Activated naive CD4-positive, alpha-beta T cell treated with anti-CD3 and anti-CD28 coated beads, Interleukin-2, amount 50 U/mL, for 24 hours (primary cell): ENCODE measurements around the gene DLGAP4.

Source experiments
- H3K27ac Mint-ChIP-seq: one replicate; pipeline ENCODE4 v1.8.0; 2021; ENCODE audit warnings: mild to moderate bottlenecking, mixed read lengths
- H3K27me3 Mint-ChIP-seq: one replicate; pipeline ENCODE4 v1.8.0; 2021; ENCODE audit warnings: mixed read lengths
- H3K36me3 Mint-ChIP-seq: one replicate; pipeline ENCODE4 v1.8.0; 2021; ENCODE audit warnings: mixed read lengths
- H3K4me1 Mint-ChIP-seq: one replicate; pipeline ENCODE4 v1.8.0; 2021; ENCODE audit warnings: mixed read lengths
- H3K4me3 Mint-ChIP-seq: one replicate; pipeline ENCODE4 v1.8.0; 2021; ENCODE audit warnings: mild to moderate bottlenecking, mixed read lengths
- H3K9me3 Mint-ChIP-seq: one replicate; pipeline ENCODE4 v1.8.0; 2021; ENCODE audit warnings: mixed read lengths

Gene DLGAP4

GRCh38 chr20:36298795-36299339, 7.3 kb upstream of the DLGAP4 start:
- Mint-ChIP-seq H3K27me3 (peaks cover 44% of the 10 kb centered on the region), H3K9me3 (no peaks in the 10 kb centered on the region), H3K27ac (no peak overlapping the region), H3K36me3 (no peaks in the 10 kb centered on the region), H3K4me3 (no peak overlapping the region), H3K4me1 (no peaks in the 10 kb centered on the region)

DNA sequence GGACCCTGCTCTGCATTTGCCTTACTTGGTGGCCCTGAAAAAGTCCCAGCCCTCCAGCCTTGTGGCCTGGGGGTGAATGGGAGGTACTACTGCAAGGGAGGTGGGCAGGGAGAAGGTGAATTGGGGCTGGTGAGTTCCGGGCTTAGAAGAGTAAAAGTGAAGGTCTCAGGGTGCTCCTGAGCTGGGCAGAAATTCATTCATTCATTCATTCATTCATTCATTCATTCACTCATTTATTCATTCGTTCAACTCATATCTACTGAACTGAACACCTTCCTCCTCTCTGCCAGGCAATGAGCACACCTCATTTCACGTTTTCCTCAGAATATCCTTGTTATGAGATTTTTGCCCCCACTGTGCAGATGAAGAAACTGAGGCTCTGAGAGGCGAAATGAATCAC, 6.7 kb upstream of the DLGAP4 start:
- Mint-ChIP-seq H3K27me3 (peaks cover 48% of the 10 kb centered on the region), H3K27ac (no peak overlapping the region), H3K4me3 (no peak overlapping the region), H3K4me1 (no peaks in the 10 kb centered on the region), H3K9me3 (no peaks in the 10 kb centered on the region), H3K36me3 (no peaks in the 10 kb centered on the region)

GRCh38 chr20:36301359-36302119, 4.6 kb upstream of the DLGAP4 start:
- no peaks in the 10 kb centered on the region for H3K9me3 Mint-ChIP-seq
- H3K27me3 Mint-ChIP-seq: peaks cover 51% of the 10 kb centered on the region
- no peak overlapping the region for H3K4me3 Mint-ChIP-seq
- peaks cover 3% of the 10 kb centered on the region for H3K4me1 Mint-ChIP-seq
- no peaks in the 10 kb centered on the region for H3K36me3 Mint-ChIP-seq
- no peak overlapping the region for H3K27ac Mint-ChIP-seq

- H3K27ac Mint-ChIP-seq: no peak overlapping the region
- H3K4me1 Mint-ChIP-seq: peaks cover 3% of the 10 kb centered on the region
- H3K27me3 Mint-ChIP-seq: peaks cover 46% of the 10 kb centered on the region
- no peak overlapping the region for H3K4me3 Mint-ChIP-seq
- H3K9me3 Mint-ChIP-seq: no peaks in the 10 kb centered on the region
- H3K36me3 Mint-ChIP-seq: no peaks in the 10 kb centered on the region
Measured at GRCh38 chr20:36303020-36303595, 3.0 kb upstream of the DLGAP4 start.

GRCh38 chr20:36303831-36304230, 2.3 kb upstream of the DLGAP4 start:
- Mint-ChIP-seq H3K27me3 (peaks cover 47% of the 10 kb centered on the region), H3K9me3 (no peaks in the 10 kb centered on the region), H3K4me1 (peaks cover 3% of the 10 kb centered on the region), H3K36me3 (no peaks in the 10 kb centered on the region), H3K27ac (no peak overlapping the region), H3K4me3 (no peak overlapping the region)

DNA sequence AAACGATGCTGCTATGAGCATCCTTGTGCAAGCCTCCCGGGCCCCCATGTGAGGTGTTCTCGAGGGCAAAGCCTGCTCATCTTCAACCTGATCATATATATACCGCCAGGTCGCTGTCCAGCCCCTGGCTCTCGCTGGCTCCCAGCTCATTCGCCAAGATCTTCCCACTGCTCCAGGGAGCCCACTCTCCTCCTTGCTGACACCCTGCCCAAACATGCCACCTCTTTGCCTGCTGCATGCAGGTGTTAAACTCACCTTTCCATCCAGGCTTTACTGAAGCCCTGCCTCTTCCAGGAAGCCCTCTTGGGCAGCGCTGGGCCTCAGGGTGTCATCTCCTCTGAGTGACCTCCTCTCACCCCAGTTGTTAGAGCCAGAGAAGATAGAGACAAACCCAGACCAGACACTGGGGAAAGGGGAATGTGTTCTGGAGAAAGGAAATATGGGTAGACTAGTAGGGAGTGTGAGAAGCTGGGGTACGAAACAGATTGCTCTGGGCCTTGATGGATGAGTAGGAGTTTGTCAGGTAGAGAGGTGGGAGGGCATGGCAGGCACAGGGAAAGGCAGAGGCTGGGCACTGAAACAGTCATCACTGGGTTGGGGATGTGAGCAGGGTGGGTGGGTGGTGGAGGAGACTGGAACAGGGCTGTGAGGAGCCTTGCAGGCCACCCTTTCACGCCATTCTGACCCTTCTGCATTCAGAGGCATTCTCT, 1.2 kb upstream of the DLGAP4 start:
- peak overlapping the region; percentile 84 for H3K4me3 Mint-ChIP-seq
- H3K27ac Mint-ChIP-seq: peak overlapping the region; percentile 0
- no peaks in the 10 kb centered on the region for H3K9me3 Mint-ChIP-seq
- peaks cover 3% of the 10 kb centered on the region for H3K4me1 Mint-ChIP-seq
- H3K27me3 Mint-ChIP-seq: peaks cover 51% of the 10 kb centered on the region
- peaks cover 1% of the 10 kb centered on the region for H3K36me3 Mint-ChIP-seq

DNA sequence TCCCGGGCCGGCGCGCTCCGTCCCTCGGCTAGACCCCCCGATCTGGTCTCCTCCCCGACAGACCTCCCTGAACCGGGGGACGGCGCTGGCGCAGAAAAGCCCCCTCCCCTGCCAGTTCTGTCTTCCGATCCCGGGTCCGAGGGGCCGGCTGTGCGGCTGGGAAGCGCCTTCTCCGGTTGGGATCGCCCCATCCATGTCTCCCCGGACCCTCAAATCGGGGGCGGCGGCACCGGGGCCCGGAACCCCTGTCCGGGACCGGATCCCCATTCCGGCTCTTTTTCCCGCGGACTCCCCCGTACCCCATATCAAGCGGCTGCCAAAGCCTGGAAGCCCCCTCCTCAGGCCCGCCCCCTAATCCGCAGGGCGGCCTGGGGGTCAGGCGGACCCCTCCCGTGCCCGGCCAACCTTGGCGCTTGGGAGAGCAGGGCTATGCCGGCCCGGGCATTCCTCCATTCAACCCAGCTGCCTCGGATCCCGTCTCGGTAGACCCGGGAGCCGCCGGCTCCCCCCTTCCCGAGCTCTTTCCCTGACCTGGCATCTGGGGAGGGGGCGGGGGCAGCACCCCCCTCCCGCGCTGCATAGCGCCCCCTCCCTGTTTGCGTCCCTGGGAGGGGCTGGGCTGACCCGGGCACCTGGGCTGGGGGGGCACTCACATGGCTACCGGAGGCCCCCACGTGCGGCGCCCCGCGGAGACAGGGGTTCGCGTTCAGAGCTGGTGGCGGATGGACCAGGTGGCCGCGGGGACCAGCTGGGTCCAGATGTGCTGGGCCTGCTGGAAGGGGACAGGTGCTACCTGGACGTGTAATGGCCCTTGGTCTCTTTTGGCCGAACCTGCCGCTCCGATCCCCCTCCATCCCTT, 643 bp downstream of the DLGAP4 start:
- peaks cover 53% of the 10 kb centered on the region for H3K27me3 Mint-ChIP-seq
- H3K27ac Mint-ChIP-seq: no peak overlapping the region
- peaks cover 1% of the 10 kb centered on the region for H3K36me3 Mint-ChIP-seq
- H3K9me3 Mint-ChIP-seq: no peaks in the 10 kb centered on the region
- peak overlapping the region; percentile 23 for H3K4me3 Mint-ChIP-seq
- H3K4me1 Mint-ChIP-seq: peaks cover 3% of the 10 kb centered on the region

GRCh38 chr20:36307412-36308325, 1.5 kb downstream of the DLGAP4 start:
- no peaks in the 10 kb centered on the region for H3K9me3 Mint-ChIP-seq
- H3K27ac Mint-ChIP-seq: no peak overlapping the region
- peaks cover 50% of the 10 kb centered on the region for H3K27me3 Mint-ChIP-seq
- peak overlapping the region; percentile 40 for H3K4me3 Mint-ChIP-seq
- H3K4me1 Mint-ChIP-seq: peaks cover 3% of the 10 kb centered on the region
- H3K36me3 Mint-ChIP-seq: peaks cover 1% of the 10 kb centered on the region

DNA sequence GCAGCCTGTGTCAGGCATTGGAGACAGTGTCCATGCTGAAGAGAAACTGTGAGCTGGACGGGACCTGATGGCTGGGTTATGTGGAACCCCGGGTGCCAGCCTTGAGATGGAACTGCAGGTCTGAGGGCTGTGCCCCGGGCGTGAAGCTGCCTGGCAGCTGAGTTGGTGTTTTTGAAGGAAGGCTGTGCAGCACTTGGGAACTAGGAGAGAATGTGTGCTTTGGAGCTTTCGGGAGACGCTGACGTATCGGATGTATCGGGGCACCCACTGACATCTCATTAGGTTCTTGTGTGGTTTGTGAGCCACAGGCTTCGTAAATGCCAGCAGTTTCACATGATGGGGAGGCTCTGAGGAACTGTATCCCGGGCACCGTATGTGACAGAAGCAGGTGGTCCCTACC, 2.2 kb downstream of the DLGAP4 start:
- H3K36me3 Mint-ChIP-seq: peaks cover 1% of the 10 kb centered on the region
- no peak overlapping the region for H3K27ac Mint-ChIP-seq
- H3K4me3 Mint-ChIP-seq: no peak overlapping the region
- peaks cover 3% of the 10 kb centered on the region for H3K4me1 Mint-ChIP-seq
- H3K9me3 Mint-ChIP-seq: no peaks in the 10 kb centered on the region
- H3K27me3 Mint-ChIP-seq: peaks cover 48% of the 10 kb centered on the region

- peaks cover 3% of the 10 kb centered on the region for H3K4me1 Mint-ChIP-seq
- peaks cover 1% of the 10 kb centered on the region for H3K36me3 Mint-ChIP-seq
- H3K4me3 Mint-ChIP-seq: no peak overlapping the region
- peaks cover 43% of the 10 kb centered on the region for H3K27me3 Mint-ChIP-seq
- no peak overlapping the region for H3K27ac Mint-ChIP-seq
- H3K9me3 Mint-ChIP-seq: no peaks in the 10 kb centered on the region
Measured at GRCh38 chr20:36308986-36309385, 2.8 kb downstream of the DLGAP4 start.

DNA sequence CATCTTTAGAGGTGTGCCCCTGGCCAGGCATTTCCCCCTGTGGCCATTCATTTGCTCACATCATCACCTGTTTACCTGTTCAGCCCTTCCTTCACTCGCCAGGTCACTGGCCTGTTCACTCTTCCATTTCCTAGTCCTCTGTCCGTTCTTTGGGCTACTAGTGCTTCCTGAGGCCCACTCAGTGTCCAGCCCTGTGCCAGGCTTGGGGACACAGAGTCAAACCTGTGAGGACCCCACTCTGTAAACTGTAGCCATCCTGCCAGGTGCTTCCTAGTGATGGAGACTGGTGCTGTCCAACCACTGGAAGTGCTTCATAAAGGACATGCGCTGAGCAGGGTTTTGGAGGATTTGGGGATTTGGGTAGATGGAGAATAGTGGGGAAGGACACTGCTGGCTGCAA, 3.5 kb downstream of the DLGAP4 start:
- Mint-ChIP-seq H3K27ac (no peak overlapping the region), H3K9me3 (no peaks in the 10 kb centered on the region), H3K4me1 (peaks cover 3% of the 10 kb centered on the region), H3K27me3 (peaks cover 40% of the 10 kb centered on the region), H3K36me3 (peaks cover 1% of the 10 kb centered on the region), H3K4me3 (no peak overlapping the region)

- H3K4me3 Mint-ChIP-seq: no peak overlapping the region
Measured at GRCh38 chr20:36310215-36310981, 4.3 kb downstream of the DLGAP4 start.

GRCh38 chr20:36311141-36311853, 5.2 kb downstream of the DLGAP4 start:
- Mint-ChIP-seq H3K4me3 (no peak overlapping the region), H3K27me3 (peaks cover 31% of the 10 kb centered on the region), H3K36me3 (peaks cover 1% of the 10 kb centered on the region), H3K27ac (no peak overlapping the region), H3K4me1 (no peaks in the 10 kb centered on the region), H3K9me3 (no peaks in the 10 kb centered on the region)

More at GRCh38 chr20:36310215-36310981, 4.3 kb downstream of the DLGAP4 start:
- H3K27ac Mint-ChIP-seq: no peak overlapping the region
- H3K9me3 Mint-ChIP-seq: no peaks in the 10 kb centered on the region
- no peaks in the 10 kb centered on the region for H3K4me1 Mint-ChIP-seq
- H3K27me3 Mint-ChIP-seq: peaks cover 33% of the 10 kb centered on the region
- peaks cover 1% of the 10 kb centered on the region for H3K36me3 Mint-ChIP-seq
